Immature natural killer cell (primary cell): ENCODE results near the gene TMEM41B. TPM values are rescaled to one million over a fixed set of nuclear protein-coding genes. Genes with fewer than 3 reads are reported as not detected.
A peak's percentile ranks its signal among the peaks of the same experiment; 100 is the strongest.
"Not testable (repeated sequence)": the region's sequence is repeated elsewhere in the genome, so short reads cannot be mapped to it uniquely, and the experiment has no call there.

ENCODE experiments used
- DNase-seq, 3 donors: peaks; one replicate each; pipeline ENCODE4 v3.0.0; 2022; ENCODE audit warnings: mixed read lengths in 1 of 3
- H3K27ac Mint-ChIP-seq, 6 donors: one replicate each; pipeline ENCODE4 v1.8.0; 2020; ENCODE audit warnings: mixed read lengths in 6 of 6, mild to moderate bottlenecking in 5 of 6, inconsistent platforms in 4 of 6, moderate library complexity in 3 of 6
- H3K27me3 Mint-ChIP-seq, 3 donors: one replicate each; pipeline ENCODE4 v1.8.0; 2020 to 2021; ENCODE audit warnings: low read depth in 3 of 3, mild to moderate bottlenecking in 3 of 3, mixed read lengths in 3 of 3, moderate library complexity in 3 of 3, inconsistent platforms in 1 of 3
- H3K36me3 Mint-ChIP-seq, 3 donors: one replicate each; pipeline ENCODE4 v1.8.0; 2020; ENCODE audit warnings: mixed read lengths in 3 of 3, inconsistent platforms in 2 of 3, mild to moderate bottlenecking in 2 of 3
- H3K4me1 Mint-ChIP-seq, 2 donors: one replicate each; pipeline ENCODE4 v1.8.0; 2020; ENCODE audit warnings: inconsistent platforms in 2 of 2, mild to moderate bottlenecking in 2 of 2, mixed read lengths in 2 of 2, moderate library complexity in 1 of 2
- H3K4me3 Mint-ChIP-seq, 5 donors: one replicate each; pipeline ENCODE4 v1.8.0; 2020; ENCODE audit warnings: mild to moderate bottlenecking in 5 of 5, mixed read lengths in 5 of 5, inconsistent platforms in 3 of 5, moderate library complexity in 3 of 5
- H3K9me3 Mint-ChIP-seq, 6 donors: one replicate each; pipeline ENCODE4 v1.8.0; 2020; ENCODE audit warnings: mild to moderate bottlenecking in 6 of 6, mixed read lengths in 6 of 6, inconsistent platforms in 4 of 6, moderate library complexity in 3 of 6
- polyA plus RNA-seq, 3 donors: library from polyadenylated mRNA; unstranded; fragments of 300-500 nt; fragmentation: Illumina TruSeq; gene quantifications; one replicate each; pipeline ENCODE4 v1.2.3, GENCODE V29; 2021

TMEM41B gene
- polyA plus RNA-seq, 3 donors from 2014 or later: 5.4 to 10.6 (median 9.1) TPM

- not testable (repeated sequence) for H3K4me3 Mint-ChIP-seq, H3K27ac Mint-ChIP-seq, H3K9me3 Mint-ChIP-seq, DNase-seq, H3K36me3 Mint-ChIP-seq, H3K4me1 Mint-ChIP-seq
- peaks cover 3 to 28% (median 15%) of the 10 kb centered on the region in 3 donors for H3K27me3 Mint-ChIP-seq
Measured at GRCh38 chr11:9319377-9320001, 5.1 kb upstream of the TMEM41B start.

- H3K27ac Mint-ChIP-seq, H3K4me3 Mint-ChIP-seq: not testable (repeated sequence)
Measured at GRCh38 chr11:9318442-9319376, 4.3 kb upstream of the TMEM41B start.

GRCh38 chr11:9316334-9316733 is 1.9 kb upstream of the TMEM41B start:
- no peaks in the 10 kb centered on the region for H3K9me3 Mint-ChIP-seq
- peaks cover 28 to 36% of the 10 kb centered on the region in 2 donors for H3K4me1 Mint-ChIP-seq
- H3K27ac Mint-ChIP-seq: no peak overlapping the region
- H3K4me3 Mint-ChIP-seq: no peak overlapping the region
- H3K27me3 Mint-ChIP-seq: peaks cover 7 to 28% (median 26%) of the 10 kb centered on the region in 3 donors
- peaks cover 0 to 7% (median 0%) of the 10 kb centered on the region in 3 donors for H3K36me3 Mint-ChIP-seq
- no peak for DNase-seq

More at GRCh38 chr11:9318442-9319376, 4.3 kb upstream of the TMEM41B start:
- H3K36me3 Mint-ChIP-seq, H3K9me3 Mint-ChIP-seq, DNase-seq: not testable (repeated sequence)
- H3K27me3 Mint-ChIP-seq: peaks cover 7 to 30% (median 23%) of the 10 kb centered on the region in 3 donors
- H3K4me1 Mint-ChIP-seq: peaks cover 13% of the 10 kb centered on the region in 2 donors

GRCh38 chr11:9315078-9315688 is 790 bp upstream of the TMEM41B start:
- Mint-ChIP-seq H3K9me3 (no peaks in the 10 kb centered on the region), H3K27ac (peak overlapping the region; percentile 95 to 99 (median 97)), H3K4me1 (peaks cover 35 to 46% of the 10 kb centered on the region in 2 donors), H3K4me3 (peak overlapping the region; percentile 93 to 100 (median 98)), H3K27me3 (peaks cover 7 to 25% (median 22%) of the 10 kb centered on the region in 3 donors), H3K36me3 (peaks cover 0 to 7% (median 6%) of the 10 kb centered on the region in 3 donors)
- DNase-seq: no peak

GRCh38 chr11:9313648-9314290 is 624 bp downstream of the TMEM41B start:
- peaks cover 0 to 7% (median 6%) of the 10 kb centered on the region in 3 donors for H3K36me3 Mint-ChIP-seq
- DNase-seq: no peak
- H3K4me3 Mint-ChIP-seq: peak overlapping the region; percentile 93 to 100 (median 98)
- H3K4me1 Mint-ChIP-seq: peaks cover 35 to 50% of the 10 kb centered on the region in 2 donors
- peaks cover 7 to 25% (median 21%) of the 10 kb centered on the region in 3 donors for H3K27me3 Mint-ChIP-seq
- H3K9me3 Mint-ChIP-seq: no peaks in the 10 kb centered on the region
- H3K27ac Mint-ChIP-seq: peak overlapping the region; percentile 95 to 99 (median 97)

- Mint-ChIP-seq H3K9me3 (no peaks in the 10 kb centered on the region), H3K4me3 (no peak overlapping the region), H3K27me3 (peaks cover 7 to 20% (median 13%) of the 10 kb centered on the region in 3 donors), H3K4me1 (peaks cover 42 to 65% of the 10 kb centered on the region in 2 donors), H3K27ac (peak overlapping the region in 1 of 6 donors; percentile 5), H3K36me3 (peaks cover 0 to 6% (median 4%) of the 10 kb centered on the region in 3 donors)
- DNase-seq: no peak
Measured at GRCh38 chr11:9310485-9311090, 3.8 kb downstream of the TMEM41B start.

GRCh38 chr11:9304178-9304577 is 10.2 kb downstream of the TMEM41B start:
- no peak for DNase-seq
- H3K27me3 Mint-ChIP-seq: peaks cover 0 to 2% (median 0%) of the 10 kb centered on the region in 3 donors
- H3K9me3 Mint-ChIP-seq: no peaks in the 10 kb centered on the region
- peaks cover 9 to 28% of the 10 kb centered on the region in 2 donors for H3K4me1 Mint-ChIP-seq
- no peaks in the 10 kb centered on the region for H3K36me3 Mint-ChIP-seq
- no peak overlapping the region for H3K4me3 Mint-ChIP-seq
- no peak overlapping the region for H3K27ac Mint-ChIP-seq

- H3K9me3 Mint-ChIP-seq: no peaks in the 10 kb centered on the region
- no peak overlapping the region for H3K4me3 Mint-ChIP-seq
- peaks cover 0 to 2% (median 0%) of the 10 kb centered on the region in 3 donors for H3K27me3 Mint-ChIP-seq
- H3K36me3 Mint-ChIP-seq: no peaks in the 10 kb centered on the region
- peaks cover 5 to 20% of the 10 kb centered on the region in 2 donors for H3K4me1 Mint-ChIP-seq
- no peak for DNase-seq
- H3K27ac Mint-ChIP-seq: no peak overlapping the region
Measured at GRCh38 chr11:9302448-9302847, 11.9 kb downstream of the TMEM41B start.

- Mint-ChIP-seq H3K4me3 (no peak overlapping the region), H3K27me3 (peaks cover 0 to 2% (median 0%) of the 10 kb centered on the region in 3 donors), H3K9me3 (no peaks in the 10 kb centered on the region), H3K36me3 (no peaks in the 10 kb centered on the region), H3K4me1 (peaks cover 3 to 16% of the 10 kb centered on the region in 2 donors), H3K27ac (no peak overlapping the region)
- DNase-seq: no peak
Measured at GRCh38 chr11:9301720-9302119, 12.7 kb downstream of the TMEM41B start.

- Mint-ChIP-seq H3K4me3 (no peak overlapping the region), H3K9me3 (no peaks in the 10 kb centered on the region), H3K4me1 (no peaks in the 10 kb centered on the region), H3K36me3 (peaks cover 9 to 14% (median 14%) of the 10 kb centered on the region in 3 donors), H3K27me3 (peaks cover 0 to 3% (median 3%) of the 10 kb centered on the region in 3 donors), H3K27ac (no peak overlapping the region)
- no peak for DNase-seq
Measured at GRCh38 chr11:9293646-9294045, 20.7 kb downstream of the TMEM41B start.

GRCh38 chr11:9285850-9286587 is 28.4 kb downstream of the TMEM41B start:
- peaks cover 1 to 4% of the 10 kb centered on the region in 2 donors for H3K4me1 Mint-ChIP-seq
- no peak for DNase-seq
- H3K9me3 Mint-ChIP-seq: no peaks in the 10 kb centered on the region
- H3K27ac Mint-ChIP-seq: no peak overlapping the region
- H3K4me3 Mint-ChIP-seq: no peak overlapping the region
- peaks cover 14 to 28% (median 15%) of the 10 kb centered on the region in 3 donors for H3K36me3 Mint-ChIP-seq
- peaks cover 0 to 4% (median under 1%) of the 10 kb centered on the region in 3 donors for H3K27me3 Mint-ChIP-seq

- H3K4me3 Mint-ChIP-seq: peak overlapping the region; percentile 47 to 75 (median 63)
Measured at GRCh38 chr11:9280655-9281301, 33.6 kb downstream of the TMEM41B start.

More at GRCh38 chr11:9280655-9281301, 33.6 kb downstream of the TMEM41B start:
- peak overlapping the region in 3 of 6 donors; percentile 28 to 81 (median 52) for H3K27ac Mint-ChIP-seq
- peak; percentile 65 to 68 (median 67) for DNase-seq
- peaks cover 13 to 16% of the 10 kb centered on the region in 2 donors for H3K4me1 Mint-ChIP-seq
- H3K36me3 Mint-ChIP-seq: peaks cover 5 to 23% (median 21%) of the 10 kb centered on the region in 3 donors
- H3K27me3 Mint-ChIP-seq: peaks cover 0 to 9% (median 4%) of the 10 kb centered on the region in 3 donors
- no peaks in the 10 kb centered on the region for H3K9me3 Mint-ChIP-seq
